HG03558 (cell line): ENCODE data around the gene IL17RB.

Experiments used
- ATAC-seq: cut with Tn5 transposase; IDR thresholded peaks from one replicate; pipeline ENCODE4 v1.9.1; 2021; ENCODE audit warnings: moderate number of reproducible peaks; ENCODE audit not compliant: unreplicated experiment; ENCODE audit errors: extremely low read depth

The IL17RB gene

DNA sequence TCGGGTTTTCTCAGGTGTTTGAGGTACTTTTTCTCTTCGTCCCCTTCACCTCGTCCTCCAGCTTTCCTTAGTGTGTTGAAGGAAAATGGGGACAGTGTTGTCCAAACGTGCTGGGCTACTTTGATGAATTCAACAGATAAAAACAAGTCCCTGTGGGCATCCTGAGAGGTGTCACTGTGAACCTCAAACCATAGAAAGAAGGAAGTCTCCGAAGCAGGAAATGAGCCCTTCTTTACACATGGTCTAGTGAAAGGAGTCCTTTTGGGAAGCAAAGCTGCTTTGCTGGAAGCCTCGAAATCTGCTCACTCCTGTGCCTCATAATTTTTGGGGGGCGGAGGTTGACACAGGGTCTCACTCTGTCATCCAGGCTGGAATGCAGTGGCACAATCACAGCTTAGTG is 10.6 kb downstream of the IL17RB start:
- no peak for ATAC-seq

GRCh38 chr3:53858096-53858741 is 11.9 kb downstream of the IL17RB start:
- ATAC-seq: no peak

DNA sequence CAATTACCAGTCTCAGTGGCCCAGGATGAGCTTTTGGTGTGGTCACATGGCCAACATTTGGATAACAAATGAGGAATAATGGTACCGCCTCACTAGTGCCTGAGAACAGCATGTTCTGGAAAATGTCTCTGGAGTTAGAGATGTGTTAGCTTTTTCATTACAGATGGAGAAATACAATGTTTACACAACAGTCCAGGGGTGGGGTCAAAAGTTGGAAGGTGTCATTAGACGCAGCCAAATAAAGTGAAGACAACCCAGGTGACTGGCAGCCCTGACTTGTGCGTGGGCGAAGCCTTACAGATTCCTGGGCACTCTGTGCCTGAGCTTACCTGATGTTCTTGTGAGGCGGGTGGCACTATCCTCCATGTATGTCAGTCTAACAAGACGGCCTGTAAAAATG is 12.8 kb downstream of the IL17RB start:
- no peak for ATAC-seq

GRCh38 chr3:53860196-53860595 is 13.8 kb downstream of the IL17RB start:
- no peak for ATAC-seq

GRCh38 chr3:53862241-53862640 is 15.9 kb downstream of the IL17RB start:
- ATAC-seq: no peak

DNA sequence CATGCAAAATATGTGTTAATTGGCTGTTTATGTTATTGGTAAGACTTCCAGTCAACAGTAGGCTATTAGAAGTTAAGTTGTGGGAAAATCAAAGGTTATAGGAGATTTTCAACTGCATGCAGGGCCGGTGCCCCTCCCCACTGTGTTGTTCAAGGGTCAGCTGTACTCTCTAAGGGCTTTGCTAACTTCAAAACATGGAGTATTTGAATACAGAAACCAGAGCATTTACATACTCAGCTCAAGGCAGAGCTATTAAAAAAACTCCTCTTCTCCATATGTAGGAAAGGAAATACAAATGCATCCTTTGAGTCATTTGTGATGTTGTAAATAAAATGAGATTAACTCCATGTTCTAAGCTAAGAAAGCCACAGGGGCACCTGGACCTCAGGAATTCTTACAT is 16.8 kb downstream of the IL17RB start:
- no peak for ATAC-seq

DNA sequence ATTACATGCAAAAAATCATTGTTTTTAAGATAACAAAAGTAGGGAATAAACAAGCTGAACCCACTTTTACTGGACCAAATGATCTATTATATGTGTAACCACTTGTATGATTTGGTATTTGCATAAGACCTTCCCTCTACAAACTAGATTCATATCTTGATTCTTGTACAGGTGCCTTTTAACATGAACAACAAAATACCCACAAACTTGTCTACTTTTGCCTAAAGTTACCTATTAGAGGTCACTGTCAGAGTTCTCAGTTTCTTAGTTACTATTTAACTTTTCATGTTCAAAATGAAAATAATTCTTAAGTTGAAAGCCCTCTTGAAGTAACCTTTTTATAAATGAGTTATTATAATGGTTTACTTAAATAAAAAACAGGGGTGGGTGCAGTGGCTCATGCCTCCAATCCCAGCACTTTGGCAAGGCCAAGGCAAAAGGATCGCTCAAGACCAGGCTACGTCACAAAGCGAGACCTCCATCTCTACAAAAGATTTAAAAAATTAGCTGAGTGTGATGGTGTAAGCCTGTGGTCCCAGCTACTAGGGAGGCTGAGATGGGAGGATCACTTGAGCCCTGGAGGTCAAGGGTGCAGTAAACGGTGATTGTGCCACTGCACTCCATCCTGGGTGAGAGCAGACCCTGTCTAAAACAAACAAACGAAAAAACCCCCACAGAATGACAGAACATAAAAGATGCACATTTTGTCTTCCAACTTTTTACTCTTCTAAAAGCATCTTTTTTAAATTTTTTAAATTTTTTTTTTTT is 19.5 kb downstream of the IL17RB start:
- no peak for ATAC-seq

GRCh38 chr3:53880396-53881345 is 34.3 kb downstream of the IL17RB start:
- ATAC-seq: no peak

DNA sequence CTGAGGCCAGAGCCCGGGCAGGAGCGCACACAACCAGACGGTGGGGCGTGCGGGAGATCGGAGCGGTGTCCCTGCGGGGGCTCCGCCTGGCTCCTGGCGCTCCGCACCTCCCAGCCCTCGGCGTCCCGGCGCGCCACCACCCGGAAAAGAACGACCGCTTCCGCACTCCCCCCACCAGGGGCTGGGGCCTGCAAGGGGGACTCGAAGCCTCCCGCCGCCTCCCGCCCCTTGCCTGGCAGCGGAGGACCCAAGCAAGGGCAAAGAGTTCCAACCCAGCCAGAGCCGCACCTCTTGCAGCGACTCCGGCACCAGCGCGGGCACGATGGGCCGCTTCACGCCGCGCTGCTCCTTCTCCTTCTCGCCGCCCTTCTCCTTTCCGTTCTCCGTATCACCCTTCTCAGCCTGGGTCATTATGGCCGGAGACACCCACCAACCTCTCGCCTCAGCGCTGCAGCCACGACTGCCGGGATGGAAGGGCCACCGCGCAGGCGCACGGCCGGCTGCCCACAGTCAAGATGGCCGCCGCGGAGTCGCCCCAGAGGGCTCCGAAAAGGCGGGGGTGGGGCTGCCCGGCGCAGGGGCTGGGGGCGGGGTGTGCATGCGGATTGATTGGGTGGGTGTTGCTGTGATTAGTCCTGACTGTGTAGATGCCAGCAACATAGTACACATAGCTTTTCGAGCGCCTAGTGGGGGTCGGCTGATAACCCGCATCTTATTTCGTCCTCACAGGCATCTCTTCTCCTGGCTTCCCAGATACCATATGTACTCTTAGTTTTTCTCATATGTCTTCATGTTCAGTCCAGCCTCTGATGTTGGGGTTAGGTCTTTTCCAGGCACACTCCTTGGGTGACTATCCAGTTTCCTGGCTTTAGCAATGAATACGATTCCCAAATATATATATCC is 35.6 kb downstream of the IL17RB start, which contains the start of gene ACTR8:
ACTR8 (minus strand) TSS at position 462 of the 903 bp plus-strand sequence; CDS start at position 411, 51 bp downstream.
- ATAC-seq: peak; percentile 29

GRCh38 chr3:53883008-53883407 is 36.6 kb downstream of the IL17RB start:
- no peak for ATAC-seq

GRCh38 chr3:53884623-53885022 is 38.3 kb downstream of the IL17RB start:
- ATAC-seq: no peak

DNA sequence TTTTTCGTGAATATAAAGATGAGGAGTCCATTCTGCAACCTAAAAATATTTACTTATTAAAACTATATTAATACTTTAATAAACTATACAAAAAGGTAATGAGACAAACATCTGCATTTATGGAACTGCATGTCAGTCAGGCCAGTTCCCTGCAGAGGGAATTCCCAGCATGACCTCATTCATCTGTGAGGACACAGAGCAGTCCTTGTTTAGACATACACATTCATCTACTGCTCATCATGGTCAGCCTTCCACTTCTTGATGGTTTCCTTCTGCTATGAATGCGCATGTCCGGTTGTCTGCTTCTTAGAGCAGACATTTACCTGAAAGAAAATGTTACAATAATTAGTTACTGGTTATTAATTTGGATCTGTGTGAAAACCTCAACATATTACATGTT is 38.9 kb downstream of the IL17RB start:
- no peak for ATAC-seq

DNA sequence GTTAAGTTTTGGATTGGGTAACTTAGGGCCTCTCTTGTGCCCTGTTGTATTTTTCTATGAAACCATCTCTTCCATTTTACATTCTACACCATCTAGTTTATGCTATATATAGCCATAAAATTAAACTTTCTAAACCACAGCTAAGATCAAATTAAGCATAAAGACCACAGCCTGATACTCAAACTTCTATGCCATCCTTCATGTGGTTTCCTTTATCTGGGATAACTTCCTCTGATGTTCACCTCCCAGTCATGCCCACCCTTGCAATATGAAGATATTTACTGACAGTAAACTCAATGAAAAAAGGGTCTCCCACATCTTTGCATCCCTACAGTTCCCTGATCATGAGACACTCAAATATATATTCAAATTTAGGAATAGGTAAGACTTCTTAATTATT is 41.1 kb downstream of the IL17RB start:
- ATAC-seq: no peak

- no peak for ATAC-seq
These were observed 41.9 kb downstream of the IL17RB start for GRCh38 chr3:53888232-53888631.

- no peak for ATAC-seq
These were observed 44.5 kb downstream of the IL17RB start for GRCh38 chr3:53890726-53891475.

GRCh38 chr3:53891497-53892285 is 45.3 kb downstream of the IL17RB start, which contains the start of gene SELENOK:
TSS of gene SELENOK (minus strand) at chr3:53891859.
- peak; percentile 95 for ATAC-seq

DNA sequence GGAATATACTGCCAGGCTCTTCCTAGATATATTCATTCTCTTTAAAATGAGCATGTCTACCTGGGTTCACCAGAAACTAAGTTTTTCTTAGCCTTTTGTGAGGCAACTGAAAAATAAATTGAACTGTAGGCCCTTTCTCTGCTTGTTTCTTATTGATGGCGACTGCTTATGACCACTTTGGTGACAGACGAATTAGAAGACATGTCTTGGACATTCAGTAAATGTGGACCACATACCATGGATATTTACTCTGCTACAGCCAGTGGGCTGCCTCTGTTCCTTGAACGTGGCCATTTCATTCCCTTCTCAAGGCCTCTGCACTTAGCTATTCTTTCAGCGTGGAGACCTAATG is 45.9 kb downstream of the IL17RB start:
- ATAC-seq: no peak

DNA sequence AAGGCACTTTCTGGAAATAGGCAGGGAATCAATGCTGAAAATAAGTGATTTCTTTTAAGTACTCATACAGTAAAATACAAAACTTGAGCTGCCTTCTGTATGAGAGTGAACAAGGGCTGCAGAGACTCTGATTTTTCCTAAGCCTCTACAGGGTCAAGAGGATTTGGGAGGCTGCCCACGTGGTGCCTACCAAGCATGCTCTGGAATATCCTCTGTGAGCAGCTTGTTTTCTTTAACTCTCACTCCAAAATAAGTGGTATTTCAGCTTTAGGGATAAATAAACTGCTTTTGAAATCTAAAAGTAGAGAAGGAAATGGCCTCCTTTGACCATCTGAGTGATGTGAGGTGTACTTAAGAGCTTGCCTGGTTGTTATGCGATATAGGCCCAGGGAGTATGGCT is 53.4 kb downstream of the IL17RB start:
- no peak for ATAC-seq
